ENCODE data around the gene AMT. TPM values are rescaled to one million over a fixed set of nuclear protein-coding genes. Genes with fewer than 3 reads are reported as not detected.
"Not testable (repeated sequence)": the region's sequence is repeated elsewhere in the genome, so short reads cannot be mapped to it uniquely, and the experiment has no call there.

The AMT gene
- total RNA-seq, 1 experiment from 2014 or later, result 3.7 TPM

GRCh38 chr3:49403891-49404290, 18.4 kb downstream of the AMT start:
- TF ChIP-seq CTCF (IDR thresholded peaks at IDR 0.05; ENCODE audit: unreplicated experiment), result no peak
- Mint-ChIP-seq H3K36me3 (ENCODE audit: insufficient read depth, unreplicated experiment) (peaks cover 35% of the 10 kb centered on the region), H3K27me3 (ENCODE audit: insufficient read depth, unreplicated experiment) (no peaks in the 10 kb centered on the region), H3K4me1 (ENCODE audit: insufficient read depth, unreplicated experiment) (peaks cover 26% of the 10 kb centered on the region), H3K4me3 (ENCODE audit: unreplicated experiment) (no peak overlapping the region), H3K9me3 (ENCODE audit: unreplicated experiment) (no peaks in the 10 kb centered on the region), H3K27ac (ENCODE audit: low read depth, unreplicated experiment) (no peak overlapping the region)
- POLR2A ChIA-PET, result no interaction called here
- CTCF ChIA-PET, result interaction anchor here (0.5 to 1.5 kb wide), 4 partner anchors 9 to 339 kb away, joined by 3 to 5 read pairs (median 4); partner anchors contain the start of gene QRICH1
- intact Hi-C loops (cut with micrococcal nuclease), result no loop called here
- DNase-seq (ENCODE audit: unreplicated experiment), result no peak
- no TSS peak for BruUV-seq (replicated peaks)

GRCh38 chr3:49401766-49402165, 20.5 kb downstream of the AMT start:
- ChIA-PET CTCF (interaction anchor here (1.0 kb wide), 1 partner anchor 13 kb away, joined by 8 read pairs; no protein-coding TSS in a partner anchor), POLR2A (no interaction called here)
- Mint-ChIP-seq H3K36me3 (ENCODE audit: insufficient read depth, unreplicated experiment) (peaks cover 44% of the 10 kb centered on the region), H3K27ac (ENCODE audit: low read depth, unreplicated experiment) (no peak overlapping the region), H3K9me3 (ENCODE audit: unreplicated experiment) (no peaks in the 10 kb centered on the region), H3K27me3 (ENCODE audit: insufficient read depth, unreplicated experiment) (no peaks in the 10 kb centered on the region), H3K4me1 (ENCODE audit: insufficient read depth, unreplicated experiment) (peaks cover 27% of the 10 kb centered on the region), H3K4me3 (ENCODE audit: unreplicated experiment) (no peak overlapping the region)
- BruUV-seq (replicated peaks), result no TSS peak
- intact Hi-C loops (cut with micrococcal nuclease), result no loop called here
- DNase-seq (ENCODE audit: unreplicated experiment), result no peak
- no peak for TF ChIP-seq CTCF (IDR thresholded peaks at IDR 0.05; ENCODE audit: unreplicated experiment)

- intact Hi-C loops (cut with micrococcal nuclease), result no loop called here
- no peak for TF ChIP-seq CTCF (IDR thresholded peaks at IDR 0.05; ENCODE audit: unreplicated experiment)
- no peak for DNase-seq (ENCODE audit: unreplicated experiment)
- no peak overlapping the region for H3K4me3 Mint-ChIP-seq (ENCODE audit: unreplicated experiment)
- H3K27ac Mint-ChIP-seq (ENCODE audit: low read depth, unreplicated experiment), result no peak overlapping the region
- ChIA-PET CTCF (interaction anchor here (0.6 to 0.7 kb wide), 3 partner anchors 137 to 419 kb away, joined by 3 to 4 read pairs (median 3); no protein-coding TSS in a partner anchor), POLR2A (interaction anchor here (1.0 kb wide), 1 partner anchor 10 kb away, joined by 3 read pairs; no protein-coding TSS in a partner anchor)
- H3K4me1 Mint-ChIP-seq (ENCODE audit: insufficient read depth, unreplicated experiment), result peaks cover 18% of the 10 kb centered on the region
- H3K27me3 Mint-ChIP-seq (ENCODE audit: insufficient read depth, unreplicated experiment), result no peaks in the 10 kb centered on the region
- no TSS peak for BruUV-seq (replicated peaks)
- H3K36me3 Mint-ChIP-seq (ENCODE audit: insufficient read depth, unreplicated experiment), result peaks cover 49% of the 10 kb centered on the region
- H3K9me3 Mint-ChIP-seq (ENCODE audit: unreplicated experiment), result no peaks in the 10 kb centered on the region
Measured at GRCh38 chr3:49399461-49399860, 22.8 kb downstream of the AMT start.

GRCh38 chr3:49397470-49397869, 24.8 kb downstream of the AMT start:
- DNase-seq (ENCODE audit: unreplicated experiment), result no peak
- no peaks in the 10 kb centered on the region for H3K27me3 Mint-ChIP-seq (ENCODE audit: insufficient read depth, unreplicated experiment)
- H3K27ac Mint-ChIP-seq (ENCODE audit: low read depth, unreplicated experiment), result no peak overlapping the region
- H3K36me3 Mint-ChIP-seq (ENCODE audit: insufficient read depth, unreplicated experiment), result peaks cover 51% of the 10 kb centered on the region
- no TSS peak for BruUV-seq (replicated peaks)
- H3K4me1 Mint-ChIP-seq (ENCODE audit: insufficient read depth, unreplicated experiment), result peaks cover 18% of the 10 kb centered on the region
- no peak overlapping the region for H3K4me3 Mint-ChIP-seq (ENCODE audit: unreplicated experiment)
- intact Hi-C loops (cut with micrococcal nuclease), result no loop called here
- no peak for TF ChIP-seq CTCF (IDR thresholded peaks at IDR 0.05; ENCODE audit: unreplicated experiment)
- H3K9me3 Mint-ChIP-seq (ENCODE audit: unreplicated experiment), result no peaks in the 10 kb centered on the region
- ChIA-PET CTCF (no interaction called here), POLR2A (interaction anchor here (0.6 to 1.0 kb wide), 3 partner anchors 11 to 1103 kb away, joined by 3 read pairs; no protein-coding TSS in a partner anchor)

GRCh38 chr3:49391310-49391709, 31.0 kb downstream of the AMT start:
- H3K4me3 Mint-ChIP-seq (ENCODE audit: unreplicated experiment); POLR2A ChIA-PET; H3K27me3 Mint-ChIP-seq (ENCODE audit: insufficient read depth, unreplicated experiment); DNase-seq (ENCODE audit: unreplicated experiment); intact Hi-C loops (cut with micrococcal nuclease); BruUV-seq (replicated peaks); H3K9me3 Mint-ChIP-seq (ENCODE audit: unreplicated experiment); H3K27ac Mint-ChIP-seq (ENCODE audit: low read depth, unreplicated experiment); CTCF ChIA-PET: not testable (repeated sequence)
- H3K36me3 Mint-ChIP-seq (ENCODE audit: insufficient read depth, unreplicated experiment), result peaks cover 28% of the 10 kb centered on the region
- peaks cover 20% of the 10 kb centered on the region for H3K4me1 Mint-ChIP-seq (ENCODE audit: insufficient read depth, unreplicated experiment)

All from MCF 10A (cell line).